NB4 (cell line): ENCODE measurements around the gene SLC6A19.

ENCODE experiments used
- DNase-seq: peaks from one replicate; pipeline ENCODE4 v3.0.0; 2010; ENCODE audit warnings: low read depth
- H3K4me3 ChIP-seq: one replicate; pipeline ENCODE4 v1.5.1; 2011; ENCODE audit warnings: mild to moderate bottlenecking, low read depth, low read length, moderate library complexity
- CTCF ChIP-seq: IDR thresholded peaks from one replicate; pipeline ENCODE4 v1.5.1; 2012; ENCODE audit warnings: low read depth, low read length
- MYC ChIP-seq: IDR thresholded peaks from 2 replicates; pipeline ENCODE4 v1.6.1; 2011; ENCODE audit warnings: low read depth, low read length
- POLR2A ChIP-seq: IDR thresholded peaks from 2 replicates; pipeline ENCODE4 v1.6.1; 2011; ENCODE audit warnings: mild to moderate bottlenecking; ENCODE audit not compliant: insufficient read length; ENCODE audit errors: extremely low read depth
- TF ChIP-seq, protein P1 (sequence below): IDR thresholded peaks from 2 replicates; pipeline ENCODE4 v1.6.1; 2011; ENCODE audit warnings: low read depth, low read length

SLC6A19 gene

DNA sequence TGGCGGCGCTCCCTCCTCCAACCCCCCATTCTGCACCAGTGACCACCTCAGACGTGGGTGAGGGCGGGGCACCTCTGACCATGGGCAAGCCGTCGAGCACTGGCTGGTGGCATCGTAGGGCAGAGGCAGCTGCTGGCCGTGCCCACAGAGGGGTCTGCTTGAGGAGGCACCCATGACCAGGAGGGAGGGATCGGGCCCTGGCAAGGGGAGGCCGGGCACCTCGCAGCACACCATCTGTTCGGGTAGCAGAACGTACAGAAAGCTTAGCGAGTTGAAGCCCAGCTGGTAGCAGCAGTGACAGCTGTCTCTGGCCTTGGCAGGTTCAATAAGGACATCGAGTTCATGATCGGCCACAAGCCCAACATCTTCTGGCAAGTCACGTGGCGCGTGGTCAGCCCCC is 19.4 kb downstream of the SLC6A19 start:
- TF ChIP-seq CTCF, result no peak
- no peak for TF ChIP-seq MYC
- TF ChIP-seq, protein P1, sequence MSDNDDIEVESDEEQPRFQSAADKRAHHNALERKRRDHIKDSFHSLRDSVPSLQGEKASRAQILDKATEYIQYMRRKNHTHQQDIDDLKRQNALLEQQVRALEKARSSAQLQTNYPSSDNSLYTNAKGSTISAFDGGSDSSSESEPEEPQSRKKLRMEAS, result no peak
- no peak for TF ChIP-seq POLR2A
- no peak overlapping the region for H3K4me3 ChIP-seq
- DNase-seq, result no peak

- TF ChIP-seq CTCF (no peak), POLR2A (no peak)
- TF ChIP-seq, protein P1, result no peak
- no peak for DNase-seq
- H3K4me3 ChIP-seq, result no peak overlapping the region
Measured at GRCh38 chr5:1221721-1222120, 20.3 kb downstream of the SLC6A19 start.

DNA sequence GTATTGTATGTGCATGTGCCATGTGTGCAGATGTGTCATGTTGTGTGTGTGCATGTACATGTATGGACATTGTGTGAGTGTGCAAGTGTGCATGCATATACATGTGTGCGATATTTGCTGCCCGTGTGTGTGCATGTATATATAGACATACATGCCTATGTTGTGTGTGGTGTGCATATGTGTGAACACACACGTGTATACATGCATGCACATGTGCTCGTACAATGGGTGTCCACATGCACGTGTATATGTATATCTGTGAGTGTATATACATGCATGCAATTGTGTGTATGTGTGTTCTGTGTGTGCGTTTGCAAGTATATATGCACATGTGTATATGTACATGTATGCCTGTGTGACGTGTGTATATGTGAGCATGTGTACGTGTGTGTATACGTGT is 20.8 kb downstream of the SLC6A19 start:
- TF ChIP-seq, protein P1, result peak; percentile 64; the same call in 1 of the 2 replicates
- TF ChIP-seq POLR2A, result no peak
- no peak overlapping the region for H3K4me3 ChIP-seq
- DNase-seq, result no peak

- TF ChIP-seq POLR2A (no peak), CTCF (no peak), MYC (no peak)
- TF ChIP-seq, protein P1, result no peak
- DNase-seq, result no peak
- H3K4me3 ChIP-seq, result no peak overlapping the region
Measured at GRCh38 chr5:1222621-1223277, 21.4 kb downstream of the SLC6A19 start.

- DNase-seq, result no peak
- TF ChIP-seq, protein P1, result no peak
- TF ChIP-seq MYC (no peak), POLR2A (no peak), CTCF (no peak)
- H3K4me3 ChIP-seq, result no peak overlapping the region
Measured at GRCh38 chr5:1223278-1223670, 21.9 kb downstream of the SLC6A19 start.

- no peak overlapping the region for H3K4me3 ChIP-seq
- no peak for DNase-seq
- TF ChIP-seq POLR2A (no peak), CTCF (no peak)
- TF ChIP-seq, protein P1, result no peak
Measured at GRCh38 chr5:1224631-1225030, 23.2 kb downstream of the SLC6A19 start.
